ENCODE results near the gene ACSM2B.
"Not testable (repeated sequence)": the region's sequence is repeated elsewhere in the genome, so short reads cannot be mapped to it uniquely, and the experiment has no call there.

The ACSM2B gene

DNA sequence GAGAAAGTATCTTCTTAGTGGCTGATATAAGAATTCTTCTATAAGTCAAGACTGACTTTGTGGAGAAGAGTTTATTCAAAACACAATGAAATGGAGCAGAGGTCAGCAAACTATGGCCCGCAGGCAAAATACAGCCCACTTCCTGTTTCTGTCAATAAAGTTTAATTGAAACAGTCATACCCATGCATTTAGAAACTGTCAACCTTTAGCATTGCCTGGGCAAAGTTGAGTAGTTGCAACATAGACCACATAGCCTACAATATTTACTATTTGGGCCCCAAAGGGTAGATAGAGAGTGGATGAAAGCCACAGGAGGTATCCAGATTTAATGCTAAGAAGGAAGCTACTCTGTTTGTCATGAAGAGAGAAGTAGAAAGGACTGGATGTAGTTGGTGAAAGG, 38.0 kb downstream of the ACSM2B start:
- DNase-seq: no peak

GRCh38 chr16:20536669-20537068, 39.5 kb downstream of the ACSM2B start:
- DNase-seq: not testable (repeated sequence)

GRCh38 chr16:20532284-20532792, 43.8 kb downstream of the ACSM2B start:
- not testable (repeated sequence) for DNase-seq

DNA sequence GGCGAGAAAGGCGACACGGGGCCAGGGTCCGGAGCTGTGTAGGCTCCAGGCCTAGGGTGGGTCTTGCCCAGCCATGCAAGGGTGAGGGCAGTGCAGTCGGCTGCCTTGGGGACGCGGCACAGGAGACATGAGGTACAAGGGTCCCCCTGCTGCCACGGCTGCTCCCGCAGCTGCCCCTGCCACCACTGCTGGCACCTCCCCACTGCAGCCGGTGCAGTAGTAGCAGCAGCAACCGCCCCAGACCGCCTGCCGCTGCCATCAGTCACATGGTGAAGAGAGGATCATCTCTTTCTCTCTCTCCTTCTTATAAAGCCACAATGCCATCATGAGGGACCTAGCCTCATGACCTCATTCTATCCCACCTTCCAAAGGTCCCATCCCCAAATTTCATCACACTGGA, 44.4 kb downstream of the ACSM2B start:
- DNase-seq: not testable (repeated sequence)

- DNase-seq: no peak
Observed at GRCh38 chr16:20520103-20520502, 56.1 kb downstream of the ACSM2B start.

DNA sequence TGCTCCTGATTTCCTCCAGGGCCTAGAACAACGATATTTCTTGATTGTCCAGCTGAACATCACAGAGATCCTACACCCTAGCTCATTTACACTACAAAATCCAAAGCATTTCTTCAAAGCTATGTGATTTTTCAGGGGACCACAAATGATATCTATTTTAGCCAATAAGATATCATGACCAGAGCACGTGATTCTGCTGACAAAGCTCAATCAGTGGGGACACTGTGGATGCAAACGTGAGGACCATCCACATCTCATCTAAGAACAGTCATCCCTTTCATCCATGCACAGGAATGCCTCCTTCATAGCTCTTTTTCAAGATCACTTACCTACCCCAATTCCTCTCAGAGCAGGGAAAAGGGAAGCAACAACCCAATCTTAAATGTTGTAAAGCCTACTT, 56.9 kb downstream of the ACSM2B start:
- DNase-seq: no peak

DNA sequence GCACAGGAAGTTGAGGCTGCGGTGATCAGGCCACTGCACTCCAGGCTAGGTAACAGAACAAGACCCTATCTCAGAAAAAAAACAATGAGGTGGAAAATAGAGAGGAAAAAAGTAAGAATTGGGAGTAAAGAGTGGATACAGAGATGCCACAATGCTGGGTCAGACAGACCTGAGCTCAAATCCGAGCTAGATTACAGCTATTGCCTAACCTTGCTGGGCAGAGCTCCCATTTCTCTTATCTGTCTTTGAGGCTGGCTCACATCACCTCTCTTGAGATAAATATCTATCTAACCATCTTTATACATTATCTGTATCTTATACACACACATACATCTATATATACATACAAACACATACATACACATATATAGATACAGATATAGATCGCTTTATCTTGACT, 59.0 kb downstream of the ACSM2B start:
- DNase-seq: no peak

GRCh38 chr16:20515688-20516090, 60.5 kb downstream of the ACSM2B start:
- no peak for DNase-seq

GRCh38 chr16:20510323-20510722, 65.8 kb downstream of the ACSM2B start:
- DNase-seq: no peak

GRCh38 chr16:20507280-20507679, 68.9 kb downstream of the ACSM2B start:
- no peak for DNase-seq

DNA sequence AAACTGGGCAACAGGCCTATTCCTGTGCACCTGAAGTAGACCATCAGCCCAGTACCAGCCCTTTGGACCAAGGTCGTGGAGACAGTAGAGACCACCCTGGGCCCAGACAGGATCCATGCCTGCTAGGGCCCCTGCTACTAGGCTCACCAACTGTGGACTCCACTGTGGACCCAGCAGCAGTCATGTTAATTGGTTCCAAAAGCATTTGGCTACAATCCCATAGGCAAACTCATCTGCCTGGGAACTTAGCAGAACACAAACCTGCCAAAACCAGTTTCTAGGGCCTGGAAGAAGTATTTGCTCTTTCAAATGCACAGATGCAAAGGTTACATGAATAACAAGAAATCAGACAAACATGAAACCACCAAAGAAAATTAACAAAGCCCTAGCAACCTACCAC, 71.7 kb downstream of the ACSM2B start:
- DNase-seq: no peak

- DNase-seq: not testable (repeated sequence)
Observed at GRCh38 chr16:20491448-20491847, 84.7 kb downstream of the ACSM2B start.

- DNase-seq: not testable (repeated sequence)
Observed at GRCh38 chr16:20490994-20491393, 85.2 kb downstream of the ACSM2B start.
